NCI-H226 (cell line): Measurements from ENCODE around the gene ARAP3.

Experiments used
- DNase-seq: peaks from one replicate; pipeline ENCODE4 v3.0.0-alpha.2; 2015

Gene ARAP3

DNA sequence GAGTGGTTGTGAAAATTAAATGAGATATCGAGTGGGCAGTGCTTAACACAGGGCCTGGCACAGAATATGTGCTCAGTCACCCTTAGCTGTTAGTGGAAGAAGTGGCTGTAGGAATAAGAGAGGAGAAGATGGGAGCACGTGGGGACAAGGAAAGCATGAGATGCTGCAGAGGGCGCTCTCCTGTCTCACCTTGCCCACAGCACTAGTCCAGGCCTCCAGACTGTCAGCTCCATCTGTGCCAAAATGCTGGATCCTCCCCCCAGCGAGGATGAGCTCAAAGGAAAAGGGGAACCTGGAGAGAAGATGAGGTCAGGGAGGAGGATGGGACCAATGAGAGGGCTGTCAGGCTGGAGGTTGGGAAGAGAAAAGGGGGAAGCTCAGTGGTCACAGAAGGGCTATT is 12.5 kb downstream of the ARAP3 start:
- no peak for DNase-seq

DNA sequence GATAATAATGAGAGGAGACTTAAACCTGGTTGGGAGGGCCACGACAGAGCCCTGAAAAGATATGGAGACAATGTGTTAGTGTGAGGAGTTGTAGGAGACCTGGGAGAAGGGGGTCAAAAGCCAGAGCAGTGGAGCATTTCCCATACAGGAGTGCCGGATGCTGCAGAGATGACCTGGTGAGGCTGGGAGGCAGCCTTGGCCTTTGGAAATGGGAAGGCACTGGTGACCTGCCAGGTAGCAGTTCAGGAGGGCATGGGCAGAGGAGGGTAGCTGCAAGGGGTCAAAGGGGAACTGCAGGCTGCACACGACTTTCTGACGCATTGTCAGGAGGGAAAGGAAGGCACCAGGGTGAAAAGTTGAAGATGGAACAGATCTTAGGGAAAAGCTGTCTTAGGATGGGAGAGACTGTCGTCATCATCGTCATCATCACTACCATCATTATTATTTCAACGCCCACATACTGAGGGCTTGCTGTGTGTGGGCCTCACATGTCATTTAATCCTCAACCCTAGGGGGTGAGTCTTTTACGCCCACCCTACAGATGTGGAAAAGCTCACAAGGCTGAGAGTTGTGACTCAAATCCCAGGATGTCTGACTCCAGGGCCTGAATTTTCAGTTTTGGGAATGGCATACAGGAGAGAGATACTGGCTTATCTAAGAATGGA is 13.3 kb downstream of the ARAP3 start:
- DNase-seq: no peak

DNA sequence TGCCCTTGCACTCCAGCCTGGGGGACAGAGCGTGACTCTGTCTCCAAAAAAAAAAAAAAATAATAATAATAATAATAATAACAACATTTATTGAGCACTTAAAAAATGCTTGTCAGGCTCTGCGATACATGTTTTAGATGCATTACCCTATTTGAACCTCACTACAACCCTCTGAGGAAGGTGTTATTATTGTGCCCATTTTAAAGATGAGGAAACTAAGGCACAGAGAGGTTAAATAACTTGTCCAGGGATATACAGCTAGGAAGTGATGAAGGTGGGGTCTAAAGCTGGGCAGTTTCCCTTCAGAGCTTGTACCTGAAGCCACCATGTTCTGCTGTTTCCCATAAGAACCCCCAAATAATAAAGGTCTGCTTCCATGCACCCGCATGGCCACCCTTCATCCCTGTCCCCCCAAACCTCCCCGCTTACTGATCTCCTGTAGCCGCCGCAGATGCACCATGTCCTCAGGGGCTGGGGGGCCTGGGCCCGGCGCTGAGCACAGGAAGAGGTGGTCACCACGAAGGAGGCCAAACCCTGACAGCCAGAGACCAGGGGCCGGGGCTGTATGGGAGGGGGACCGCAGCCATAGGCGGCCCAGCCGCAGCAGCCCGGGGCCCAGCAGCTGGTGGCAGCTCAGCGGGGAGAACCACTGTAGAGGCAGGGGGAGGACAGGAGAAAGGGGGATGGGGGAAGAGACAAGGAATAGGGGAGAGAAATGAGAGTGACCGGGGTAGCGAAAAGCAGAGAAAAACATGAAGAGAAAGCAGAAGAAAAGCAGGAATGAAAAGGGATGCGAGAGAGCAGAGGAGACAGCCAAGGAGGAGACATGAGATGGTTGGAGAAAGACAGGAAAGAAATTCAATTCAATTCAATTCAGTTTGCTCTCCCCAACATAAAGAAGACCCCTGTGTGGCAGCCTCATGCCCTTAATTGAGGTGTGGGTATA is 15.8 kb downstream of the ARAP3 start:
- no peak for DNase-seq

DNA sequence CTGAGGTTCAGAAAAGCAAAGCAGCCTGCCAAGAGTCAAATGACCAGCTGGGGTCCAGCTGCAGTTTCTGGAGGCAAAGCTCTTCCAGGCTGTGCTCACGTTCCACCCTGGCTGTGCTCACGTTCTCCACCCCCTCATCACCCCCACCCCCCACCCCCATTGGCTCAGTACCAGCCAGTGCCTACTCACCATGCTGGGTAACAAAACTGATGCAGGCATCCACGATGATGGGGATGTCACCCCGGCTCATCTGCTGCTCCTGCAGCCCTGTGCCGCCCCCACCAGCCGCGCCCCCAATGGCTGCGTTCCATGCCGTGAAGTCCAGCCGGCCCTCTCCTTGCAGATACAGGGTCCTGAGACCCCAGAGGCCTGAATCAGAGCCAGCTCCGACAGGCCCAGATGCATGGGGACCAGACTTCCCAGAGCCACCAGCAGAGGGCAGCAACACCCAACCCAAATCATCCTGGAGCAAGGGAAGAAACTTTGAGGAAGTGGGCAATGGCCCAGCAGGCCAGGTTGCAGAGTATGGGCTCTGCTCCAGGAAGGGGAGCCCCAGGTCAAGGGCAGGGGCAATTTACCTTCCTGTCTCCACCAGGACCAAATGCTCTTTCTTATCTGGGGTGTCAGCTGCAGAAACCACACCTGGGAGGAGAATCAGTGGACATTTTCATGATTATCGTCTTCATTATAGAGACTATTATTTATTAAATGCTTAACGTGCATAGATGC is 17.1 kb downstream of the ARAP3 start:
- DNase-seq: peak; percentile 23

- no peak for DNase-seq
Observed at GRCh38 chr5:141663506-141663905, 18.5 kb downstream of the ARAP3 start.

- no peak for DNase-seq
Observed at GRCh38 chr5:141662028-141662427, 20.0 kb downstream of the ARAP3 start.

DNA sequence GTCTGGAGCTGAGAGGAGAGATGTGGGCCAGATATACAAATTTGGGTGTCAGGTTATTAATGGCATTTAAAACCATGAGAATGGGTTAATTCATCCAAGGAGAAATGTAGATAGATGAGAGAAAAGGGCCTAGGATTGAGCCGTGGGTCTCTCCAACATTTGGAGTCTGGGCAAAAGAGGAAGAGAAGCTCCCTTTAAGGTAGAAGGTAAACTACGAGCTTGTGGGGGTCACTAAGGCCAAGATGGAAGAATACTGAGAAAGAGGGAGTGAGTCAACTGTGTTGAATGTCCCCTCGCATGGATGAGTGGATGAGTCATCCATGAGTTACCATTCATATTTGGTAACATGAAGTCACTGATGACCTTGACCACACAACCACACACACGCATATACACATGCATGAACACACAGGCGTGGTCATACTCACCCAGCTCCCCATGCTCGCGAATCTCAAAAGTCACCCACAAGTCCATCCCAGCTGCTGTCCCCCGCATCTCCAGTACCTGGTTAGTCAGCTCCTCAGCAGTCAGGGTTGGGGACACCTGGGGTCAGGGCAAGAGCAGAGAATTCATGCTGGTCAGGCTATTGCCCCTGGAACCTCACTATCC is 24.0 kb downstream of the ARAP3 start:
- peak; percentile 61 for DNase-seq

GRCh38 chr5:141657404-141657803 is 24.6 kb downstream of the ARAP3 start:
- DNase-seq: no peak

GRCh38 chr5:141656396-141656795 is 25.6 kb downstream of the ARAP3 start:
- no peak for DNase-seq

DNA sequence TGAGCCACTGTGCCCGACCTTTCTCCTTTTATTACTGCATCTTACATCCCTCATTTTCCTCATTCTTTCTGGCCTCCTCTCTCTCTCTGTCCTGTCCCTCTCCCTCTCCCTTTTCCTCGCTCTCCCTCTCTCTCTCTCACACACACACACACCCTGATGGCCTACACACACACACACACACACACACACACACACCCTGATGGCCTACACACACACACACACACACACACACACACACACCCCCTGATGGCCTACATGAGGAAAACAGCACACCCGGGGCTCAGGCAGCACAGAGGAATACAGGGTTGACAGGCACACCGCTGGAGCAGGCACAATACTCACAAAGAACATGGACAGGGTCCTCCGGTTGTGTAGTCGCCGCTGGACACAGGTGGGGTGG is 27.0 kb downstream of the ARAP3 start:
- no peak for DNase-seq

DNA sequence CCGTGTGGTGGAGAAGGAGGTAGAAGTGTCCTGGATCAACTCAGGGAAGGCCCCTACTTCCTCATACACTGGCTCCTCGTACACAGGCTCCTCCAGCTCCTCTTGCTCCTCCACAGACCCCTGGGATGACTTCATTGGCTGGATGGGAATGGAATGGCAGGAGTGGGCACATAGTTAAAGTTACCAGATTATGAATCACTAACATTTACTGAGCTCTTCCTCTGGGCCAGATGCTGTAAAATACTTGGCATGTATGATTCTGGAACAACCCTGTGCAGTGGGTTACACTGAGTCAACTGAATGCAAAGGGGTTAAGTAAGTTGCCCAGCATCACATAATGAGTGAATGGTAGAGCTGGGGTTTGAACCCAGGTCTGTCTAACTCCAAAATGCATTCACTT is 27.7 kb downstream of the ARAP3 start:
- peak; percentile 80 for DNase-seq

DNA sequence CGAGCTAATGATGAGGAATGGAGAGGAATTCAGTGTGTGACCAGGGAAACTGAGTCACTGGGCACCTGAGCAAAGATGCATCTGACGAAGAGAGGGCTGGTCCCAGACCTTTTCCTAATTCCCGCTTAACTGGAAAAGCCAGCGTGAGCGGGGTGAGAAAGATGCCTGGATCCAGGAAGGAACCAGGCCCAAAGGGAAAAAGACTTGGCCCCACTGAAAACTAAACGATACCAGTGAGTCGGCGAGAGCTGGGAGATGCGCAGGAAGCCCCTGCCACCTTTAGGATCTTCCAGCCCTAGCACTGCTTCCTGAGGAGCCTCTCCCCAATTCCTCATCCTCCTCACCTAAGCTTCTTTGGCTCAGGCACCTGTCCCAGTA is 30.3 kb downstream of the ARAP3 start:
- DNase-seq: no peak

DNA sequence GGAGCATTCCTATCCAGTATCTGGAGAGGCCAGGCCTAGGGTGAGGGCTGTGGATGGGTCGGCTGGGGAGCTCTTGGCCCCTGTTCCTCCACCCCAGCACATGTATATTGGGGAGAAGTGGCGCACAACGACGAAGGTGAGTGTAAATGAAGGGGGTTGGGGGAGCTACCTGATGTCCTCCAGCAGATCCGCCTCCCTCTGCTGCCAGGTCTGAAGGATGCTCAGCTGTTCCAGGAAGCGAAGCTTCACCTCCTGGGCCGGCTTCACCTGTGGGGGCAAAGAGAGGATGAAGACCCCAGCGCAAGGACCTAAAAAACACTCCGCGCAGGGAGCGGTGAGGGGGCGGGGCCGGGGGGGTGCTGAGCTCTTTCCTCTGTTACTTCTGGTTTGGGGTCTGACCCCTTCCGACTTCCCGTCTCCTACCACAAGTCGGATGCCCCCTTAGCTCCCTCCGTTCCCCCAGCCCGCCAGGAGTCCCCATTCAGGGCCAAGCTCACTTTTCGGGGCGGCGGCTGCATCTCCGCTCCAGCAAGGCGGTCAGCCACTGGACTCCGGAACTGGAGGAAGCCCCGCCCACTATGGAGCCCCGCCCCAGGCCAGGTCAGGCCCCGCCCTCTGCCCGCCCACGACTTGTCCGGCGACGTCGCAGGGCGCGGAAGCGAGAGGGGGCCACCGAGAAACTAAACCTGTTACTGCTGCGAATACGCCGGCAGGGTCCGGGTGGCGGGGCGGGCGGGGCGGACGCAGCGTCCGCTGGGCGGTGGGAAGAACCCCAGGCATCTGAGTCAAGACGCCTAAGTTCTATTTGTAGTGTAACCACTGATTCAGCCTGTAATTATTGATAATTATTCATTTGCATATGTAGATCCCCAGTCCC is 30.9 kb downstream of the ARAP3 start, which contains the start of gene FCHSD1:
TSS of gene FCHSD1 (minus strand) at position 568 of the 877 bp plus-strand sequence. CDS start at position 518, 50 bp downstream.
- DNase-seq: peak; percentile 55

- no peak for DNase-seq
Observed at GRCh38 chr5:141649972-141650371, 32.1 kb downstream of the ARAP3 start.

GRCh38 chr5:141649056-141649688 is 32.9 kb downstream of the ARAP3 start:
- no peak for DNase-seq

DNA sequence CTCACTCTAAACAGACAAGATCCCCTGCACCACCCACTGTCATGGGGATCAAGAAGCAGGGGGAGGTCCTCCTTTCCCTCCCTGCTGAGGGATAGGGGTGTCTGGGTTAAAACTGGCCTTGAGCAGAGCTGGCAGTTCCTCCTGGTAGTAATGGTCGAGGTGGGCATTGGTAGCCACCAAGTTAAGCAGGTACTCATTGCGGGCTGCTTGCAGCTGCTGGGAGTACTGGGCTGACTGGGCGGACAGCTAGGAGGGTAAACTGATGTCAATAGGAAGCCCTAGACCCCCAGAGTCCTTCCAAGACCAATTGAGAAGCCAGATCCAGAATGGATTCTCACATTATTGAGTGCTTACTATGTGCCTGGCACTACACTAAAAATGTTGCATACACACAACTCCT is 34.2 kb downstream of the ARAP3 start:
- DNase-seq: no peak

- DNase-seq: no peak
Observed at GRCh38 chr5:141647242-141647641, 34.8 kb downstream of the ARAP3 start.

DNA sequence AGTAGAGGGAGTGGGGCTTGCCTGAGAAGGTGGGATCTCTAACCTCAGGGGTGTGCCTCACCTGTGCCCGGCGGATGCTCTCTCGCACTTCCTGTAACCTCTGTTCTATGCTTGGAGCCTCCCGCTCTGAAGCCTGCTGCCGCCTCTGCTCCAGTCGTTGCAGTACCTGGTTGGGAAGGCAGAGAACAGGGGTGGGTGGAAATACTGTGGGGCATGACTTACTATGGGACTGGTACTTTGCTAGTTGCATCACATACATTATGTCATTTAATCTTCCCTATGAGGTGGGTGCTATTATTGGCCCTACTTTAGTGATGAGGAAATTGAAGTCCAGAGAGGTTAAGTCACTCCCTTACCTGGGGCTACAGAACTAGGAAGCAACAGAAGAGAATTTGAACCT is 36.0 kb downstream of the ARAP3 start:
- no peak for DNase-seq

- DNase-seq: peak; percentile 60
Observed at GRCh38 chr5:141641634-141642267, 40.3 kb downstream of the ARAP3 start.

DNA sequence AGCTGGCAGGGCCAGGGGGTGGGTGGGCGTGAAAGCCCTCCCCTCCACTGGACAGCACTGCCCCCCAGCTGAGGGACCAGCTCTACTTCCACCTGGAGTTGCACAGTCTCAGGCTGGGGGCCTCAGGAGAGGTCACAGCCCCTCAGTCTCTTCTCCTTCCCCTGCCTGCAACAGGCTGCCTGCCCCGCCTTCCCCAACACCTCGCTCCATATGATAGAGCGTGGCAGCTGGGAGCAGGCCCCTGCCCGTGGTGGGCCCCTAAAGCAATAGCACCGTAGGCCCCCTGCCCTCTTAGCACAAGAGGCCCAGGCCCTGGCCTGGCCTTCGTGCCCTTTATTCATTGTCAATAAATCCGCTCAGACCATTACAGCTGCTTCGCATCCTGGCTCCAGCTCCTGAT is 41.3 kb downstream of the ARAP3 start:
- DNase-seq: no peak

- DNase-seq: no peak
Observed at GRCh38 chr5:141640051-141640415, 42.0 kb downstream of the ARAP3 start.
